Measurements from ENCODE around the gene NRXN3.

Gene NRXN3

GRCh38 chr14:78849952-78850351 is 679.8 kb downstream of the NRXN3 start:
- DNase-seq = no peak

GRCh38 chr14:78851189-78851588 is 681.0 kb downstream of the NRXN3 start:
- no peak for DNase-seq

GRCh38 chr14:78852040-78852439 is 681.9 kb downstream of the NRXN3 start:
- DNase-seq = no peak

GRCh38 chr14:78857974-78858373 is 687.8 kb downstream of the NRXN3 start:
- DNase-seq = no peak

GRCh38 chr14:78863143-78863542 is 693.0 kb downstream of the NRXN3 start:
- no peak for DNase-seq

- no peak for DNase-seq
Measured at GRCh38 chr14:78872837-78873236, 702.7 kb downstream of the NRXN3 start.

- DNase-seq = no peak
Measured at GRCh38 chr14:78873581-78873980, 703.4 kb downstream of the NRXN3 start.

- no peak for DNase-seq
Measured at GRCh38 chr14:78875049-78875448, 704.9 kb downstream of the NRXN3 start.

- no peak for DNase-seq
Measured at GRCh38 chr14:78885884-78886283, 715.7 kb downstream of the NRXN3 start.

GRCh38 chr14:78897443-78897842 is 727.3 kb downstream of the NRXN3 start:
- DNase-seq = no peak

GRCh38 chr14:78902010-78902623 is 731.9 kb downstream of the NRXN3 start:
- no peak for DNase-seq

- DNase-seq = no peak
Measured at GRCh38 chr14:78904094-78904493, 733.9 kb downstream of the NRXN3 start.

- DNase-seq = no peak
Measured at GRCh38 chr14:78917462-78917861, 747.3 kb downstream of the NRXN3 start.

GRCh38 chr14:78921856-78922255 is 751.7 kb downstream of the NRXN3 start:
- no peak for DNase-seq

GRCh38 chr14:78927261-78927660 is 757.1 kb downstream of the NRXN3 start:
- no peak for DNase-seq

- no peak for DNase-seq
Measured at GRCh38 chr14:78933166-78933565, 763.0 kb downstream of the NRXN3 start.

GRCh38 chr14:78933948-78934524 is 763.9 kb downstream of the NRXN3 start:
- DNase-seq = no peak

- no peak for DNase-seq
Measured at GRCh38 chr14:78946949-78947348, 776.8 kb downstream of the NRXN3 start.

- DNase-seq = no peak
Measured at GRCh38 chr14:78947681-78948080, 777.5 kb downstream of the NRXN3 start.

- no peak for DNase-seq
Measured at GRCh38 chr14:78950649-78951048, 780.5 kb downstream of the NRXN3 start.

GRCh38 chr14:78951602-78952001 is 781.4 kb downstream of the NRXN3 start:
- no peak for DNase-seq

GRCh38 chr14:78959674-78960264 is 789.6 kb downstream of the NRXN3 start:
- peak; percentile 1 for DNase-seq

- no peak for DNase-seq
Measured at GRCh38 chr14:78967111-78967809, 797.1 kb downstream of the NRXN3 start.

GRCh38 chr14:78968265-78968664 is 798.1 kb downstream of the NRXN3 start:
- DNase-seq = no peak

Data from NCI-H2029 treated with DMSO at 0.1 percent for 48 hours (cell line).